Left lung (tissue), 10 donors: ENCODE results near the gene GET4. TPM values are rescaled to one million over a fixed set of nuclear protein-coding genes. Genes with fewer than 3 reads are reported as not detected.

ENCODE experiments used
- ATAC-seq: fragments of 200-7000 bp; cut with Tn5 transposase; one replicate; pipeline ENCODE4 v1.9.1; 2020; ENCODE audit warnings: moderate library complexity
- DNase-seq, 4 donors: peaks; one replicate each; pipeline ENCODE4 v3.0.0-alpha.2; 2013 to 2020
- H3K27ac ChIP-seq, 2 donors: fragments of 200-600 bp; sonication (generic) in 1 of 2; one replicate each; pipeline versions ENCODE4 v1.5.0 to v1.8.0; 2020 to 2021
- H3K27me3 ChIP-seq, 2 donors: fragments of 200-600 bp; sonication (generic) in 1 of 2; one replicate each; pipeline versions ENCODE4 v1.5.0 to v1.8.0; 2020 to 2021
- H3K36me3 ChIP-seq, 2 donors: fragments of 200-600 bp; sonication (generic) in 1 of 2; one replicate each; pipeline versions ENCODE4 v1.5.0 to v1.8.0; 2020 to 2021
- H3K4me1 ChIP-seq, 2 donors: fragments of 200-600 bp; one replicate each; pipeline ENCODE4 v1.8.0; 2021
- H3K4me3 ChIP-seq, 2 donors: fragments of 200-600 bp; sonication (generic) in 1 of 2; one replicate each; pipeline versions ENCODE4 v1.5.0 to v1.8.0; 2020 to 2021; ENCODE audit warnings: mild to moderate bottlenecking in 1 of 2
- H3K9me3 ChIP-seq, 2 donors: fragments of 200-600 bp; sonication (generic) in 1 of 2; one replicate each; pipeline versions ENCODE4 v1.5.0 to v1.8.0; 2020 to 2021
- CTCF ChIP-seq, 2 donors: fragments of 200-600 bp; sonication (generic) in 1 of 2; IDR thresholded peaks; one replicate each; pipeline versions ENCODE4 v1.5.0 to v1.8.0; 2021; ENCODE audit warnings: antibody characterized with exemption in 2 of 2
- intact Hi-C, 2 donors: fragments of 100-400 bp; cut with DNase I; formaldehyde crosslinking; loops; one replicate each; pipeline versions ENCODE4 v1.11.2 to v1.14.2; 2022
- polyA plus RNA-seq, 6 donors: library from polyadenylated mRNA; unstranded; fragments of 120-200 nt; gene quantifications; one replicate each; pipeline ENCODE4 v1.2.1, GENCODE V29; 2013; ENCODE audit not compliant: insufficient read length in 6 of 6
- total RNA-seq, 2 donors: library from RNA; stranded (reverse); fragmentation: NEBNext Ultra II Directional; extraction: Animal tissue kit (Norgen Biotek cat#: 25700); gene quantifications; one replicate each; pipeline ENCODE4 v1.2.1, GENCODE V29; 2021
- donor health status: DM: no; HTN: yes; CAD: no.
- donor health status: DM: no; HTN: no; CAD: no.

The GET4 gene
- total and polyA plus RNA-seq, 8 donors: 25.0 to 39.0 (median 31.1) TPM

- H3K4me1 ChIP-seq: peaks cover 0 to 34% of the 10 kb centered on the region in 2 donors
- no peak for ATAC-seq
- peak in 1 of 4 donors; percentile 58 for DNase-seq
- peaks cover 0 to 4% of the 10 kb centered on the region in 2 donors for H3K27me3 ChIP-seq
- H3K4me3 ChIP-seq: no peak overlapping the region
- no peak for TF ChIP-seq CTCF (IDR thresholded peaks at IDR 0.05)
- intact Hi-C loops: loop anchor here in 1 of 2 donors (5.0 kb wide), 1 partner anchor 38 kb away; the partner anchor contains the start of gene ADAP1
- H3K36me3 ChIP-seq: no peaks in the 10 kb centered on the region
- H3K27ac ChIP-seq: no peak overlapping the region
- H3K9me3 ChIP-seq: no peaks in the 10 kb centered on the region
These were observed 38.3 kb downstream of the GET4 start for GRCh38 chr7:914521-915194.

GRCh38 chr7:915291-916218 is 39.2 kb downstream of the GET4 start:
- no peak overlapping the region for H3K4me3 ChIP-seq
- no peak for ATAC-seq
- H3K27me3 ChIP-seq: no peaks in the 10 kb centered on the region
- no peaks in the 10 kb centered on the region for H3K9me3 ChIP-seq
- no peak for TF ChIP-seq CTCF (IDR thresholded peaks at IDR 0.05)
- H3K27ac ChIP-seq: no peak overlapping the region
- intact Hi-C loops: no loop called here
- peak in 1 of 4 donors; percentile 74 for DNase-seq
- H3K4me1 ChIP-seq: peaks cover 0 to 25% of the 10 kb centered on the region in 2 donors
- no peaks in the 10 kb centered on the region for H3K36me3 ChIP-seq

GRCh38 chr7:916291-916941 is 40.1 kb downstream of the GET4 start:
- no peak overlapping the region for H3K4me3 ChIP-seq
- ATAC-seq: no peak
- no peak overlapping the region for H3K27ac ChIP-seq
- peak in 1 of 4 donors; percentile 48 for DNase-seq
- intact Hi-C loops: no loop called here
- H3K27me3 ChIP-seq: no peaks in the 10 kb centered on the region
- no peaks in the 10 kb centered on the region for H3K9me3 ChIP-seq
- no peaks in the 10 kb centered on the region for H3K36me3 ChIP-seq
- peaks cover 0 to 18% of the 10 kb centered on the region in 2 donors for H3K4me1 ChIP-seq
- TF ChIP-seq CTCF (IDR thresholded peaks at IDR 0.05): no peak

- no peak for ATAC-seq
- H3K36me3 ChIP-seq: no peaks in the 10 kb centered on the region
- intact Hi-C loops: no loop called here
- TF ChIP-seq CTCF (IDR thresholded peaks at IDR 0.05): no peak
- no peak overlapping the region for H3K4me3 ChIP-seq
- H3K9me3 ChIP-seq: no peaks in the 10 kb centered on the region
- DNase-seq: peak in 2 of 4 donors; percentile 9 to 31
- H3K27me3 ChIP-seq: peaks cover 0 to 9% of the 10 kb centered on the region in 2 donors
- H3K27ac ChIP-seq: no peak overlapping the region
- H3K4me1 ChIP-seq: peaks cover 0 to 25% of the 10 kb centered on the region in 2 donors
These were observed 41.1 kb downstream of the GET4 start for GRCh38 chr7:917255-918117.
